Esophagus muscularis mucosa (tissue), 4 donors: ENCODE results near the gene EPHB1. TPM values are rescaled to one million over a fixed set of nuclear protein-coding genes. Genes with fewer than 3 reads are reported as not detected.

Experiments
- DNase-seq: peaks from one replicate; pipeline ENCODE4 v3.0.0-alpha.2; 2017; ENCODE audit errors: extremely low spot score
- H3K27ac ChIP-seq, 4 donors: fragments of 200-600 bp; sonication (generic); replicated peaks in 1 of 4; 1 replicate in 3 of 4; 2 replicates in 1 of 4; pipeline ENCODE4 v1.5.1; 2016 to 2019; ENCODE audit warnings: mild to moderate bottlenecking in 1 of 4
- H3K27me3 ChIP-seq, 4 donors: fragments of 200-600 bp; sonication (generic); one replicate each; pipeline versions ENCODE4 v1.5.1 to v1.6.0; 2016 to 2019
- H3K36me3 ChIP-seq, 4 donors: fragments of 200-600 bp; sonication (generic); one replicate each; pipeline ENCODE4 v1.5.1; 2016 to 2019
- H3K4me1 ChIP-seq, 4 donors: fragments of 200-600 bp; sonication (generic); one replicate each; pipeline ENCODE4 v1.5.1; 2016 to 2019
- H3K4me3 ChIP-seq, 4 donors: fragments of 200-600 bp; sonication (generic); 1 replicate in 2 of 4; 2 replicates in 2 of 4; pipeline ENCODE4 v1.5.1; 2016 to 2019; ENCODE audit warnings: mild to moderate bottlenecking in 4 of 4, moderate library complexity in 1 of 4
- H3K9me3 ChIP-seq, 4 donors: fragments of 200-600 bp; sonication (generic); 1 replicate in 3 of 4; 2 replicates in 1 of 4; pipeline ENCODE4 v1.5.1; 2016 to 2019
- EP300 ChIP-seq: sonication (generic); formaldehyde crosslinking; IDR thresholded peaks from one replicate; pipeline ENCODE4 v1.6.1; 2017; ENCODE audit warnings: antibody characterized with exemption
- POLR2A ChIP-seq: fragments of 450-650 bp; IDR thresholded peaks from one replicate; pipeline ENCODE4 v1.6.1; 2017; ENCODE audit warnings: antibody characterized with exemption, moderate library complexity, mild to moderate bottlenecking, low read depth
- POLR2AphosphoS5 ChIP-seq, 2 donors: sonication (generic); formaldehyde crosslinking; IDR thresholded peaks; one replicate each; pipeline ENCODE4 v1.6.1; 2017; ENCODE audit warnings: antibody characterized with exemption in 2 of 2
- WGBS: methylation state at CpG from one replicate; pipeline ENCODE4 v1.1.5; 2018; 5-methylcytosine and 5-hydroxymethylcytosine counted together
- intact Hi-C: fragments of 100-400 bp; cut with DNase I; formaldehyde crosslinking; loops from one replicate; pipeline ENCODE4 v1.15.1; 2023
- total RNA-seq, 4 donors: library from RNA; depleted of rRNA; stranded (reverse); fragments of >200 nt; gene quantifications; one replicate each; pipeline versions ENCODE4 v1.1.0 to v1.2.1, GENCODE V29; 2016
- TF ChIP-seq, protein P1 (sequence below), 3 experiments: fragments of 200-600 bp in 2 of 3; fragments of 450-650 bp in 1 of 3; sonication (generic) in 2 of 3; IDR thresholded peaks; one replicate each; pipeline ENCODE4 v1.5.1; 2017 to 2019; ENCODE audit warnings: antibody characterized with exemption in 3 of 3, mild to moderate bottlenecking in 2 of 3, moderate library complexity in 1 of 3

Gene EPHB1
- total RNA-seq, 4 donors from 2014 or later, result under 0.01 to 6.1 (median 2.8) TPM

GRCh38 chr3:134887536-134887935 lies 92.5 kb downstream of the EPHB1 start:
- Histone ChIP-seq H3K27me3 (no peaks in the 10 kb centered on the region), H3K9me3 (peaks cover 0 to 14% (median 6%) of the 10 kb centered on the region in 4 donors), H3K27ac (no peak overlapping the region), H3K36me3 (no peaks in the 10 kb centered on the region), H3K4me1 (peaks cover 0 to 5% (median 0%) of the 10 kb centered on the region in 4 donors), H3K4me3 (no peak overlapping the region)
- DNase-seq, result no peak
- intact Hi-C loops, result no loop called here
- TF ChIP-seq POLR2AphosphoS5 (IDR thresholded peaks at IDR 0.05) (no peak), POLR2A (no peak)

- H3K4me1 ChIP-seq, result no peaks in the 10 kb centered on the region
- DNase-seq, result no peak
- TF ChIP-seq, protein P1, sequence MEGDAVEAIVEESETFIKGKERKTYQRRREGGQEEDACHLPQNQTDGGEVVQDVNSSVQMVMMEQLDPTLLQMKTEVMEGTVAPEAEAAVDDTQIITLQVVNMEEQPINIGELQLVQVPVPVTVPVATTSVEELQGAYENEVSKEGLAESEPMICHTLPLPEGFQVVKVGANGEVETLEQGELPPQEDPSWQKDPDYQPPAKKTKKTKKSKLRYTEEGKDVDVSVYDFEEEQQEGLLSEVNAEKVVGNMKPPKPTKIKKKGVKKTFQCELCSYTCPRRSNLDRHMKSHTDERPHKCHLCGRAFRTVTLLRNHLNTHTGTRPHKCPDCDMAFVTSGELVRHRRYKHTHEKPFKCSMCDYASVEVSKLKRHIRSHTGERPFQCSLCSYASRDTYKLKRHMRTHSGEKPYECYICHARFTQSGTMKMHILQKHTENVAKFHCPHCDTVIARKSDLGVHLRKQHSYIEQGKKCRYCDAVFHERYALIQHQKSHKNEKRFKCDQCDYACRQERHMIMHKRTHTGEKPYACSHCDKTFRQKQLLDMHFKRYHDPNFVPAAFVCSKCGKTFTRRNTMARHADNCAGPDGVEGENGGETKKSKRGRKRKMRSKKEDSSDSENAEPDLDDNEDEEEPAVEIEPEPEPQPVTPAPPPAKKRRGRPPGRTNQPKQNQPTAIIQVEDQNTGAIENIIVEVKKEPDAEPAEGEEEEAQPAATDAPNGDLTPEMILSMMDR (IDR thresholded peaks at IDR 0.05), result no peak
- no peak for TF ChIP-seq EP300
- no peak for TF ChIP-seq POLR2A
- TF ChIP-seq POLR2AphosphoS5 (IDR thresholded peaks at IDR 0.05), result no peak
- no peak overlapping the region for H3K4me3 ChIP-seq
- H3K27ac ChIP-seq, result no peak overlapping the region
- H3K9me3 ChIP-seq, result peaks cover 0 to 14% (median 6%) of the 10 kb centered on the region in 4 donors
- H3K36me3 ChIP-seq, result no peaks in the 10 kb centered on the region
- intact Hi-C loops, result no loop called here
- no peaks in the 10 kb centered on the region for H3K27me3 ChIP-seq
- 78% methylated on average over 2 of the region's 2 CpGs for WGBS
These were observed 97.3 kb downstream of the EPHB1 start for GRCh38 chr3:134892326-134892725.

DNA sequence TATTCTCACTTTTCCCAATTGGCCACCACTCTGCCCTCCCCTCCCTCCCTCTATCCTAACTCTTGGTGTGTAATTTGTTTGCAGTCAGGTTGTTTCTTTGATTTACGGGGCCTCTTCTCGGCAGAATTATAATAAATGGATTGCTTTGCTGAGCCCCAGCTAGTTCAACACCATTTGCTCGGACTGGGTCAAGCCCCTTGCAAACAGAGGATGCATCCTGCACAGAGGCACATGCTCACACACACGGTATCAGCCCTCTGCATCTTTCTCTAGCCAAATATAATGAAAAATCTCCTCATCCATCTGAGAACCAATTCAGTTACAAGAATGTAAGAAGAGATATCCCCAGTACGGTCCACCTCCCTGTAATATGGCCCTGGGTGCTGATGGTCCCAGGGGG lies 97.7 kb downstream of the EPHB1 start:
- WGBS, result 63% methylated on average over 5 of the region's 5 CpGs

DNA sequence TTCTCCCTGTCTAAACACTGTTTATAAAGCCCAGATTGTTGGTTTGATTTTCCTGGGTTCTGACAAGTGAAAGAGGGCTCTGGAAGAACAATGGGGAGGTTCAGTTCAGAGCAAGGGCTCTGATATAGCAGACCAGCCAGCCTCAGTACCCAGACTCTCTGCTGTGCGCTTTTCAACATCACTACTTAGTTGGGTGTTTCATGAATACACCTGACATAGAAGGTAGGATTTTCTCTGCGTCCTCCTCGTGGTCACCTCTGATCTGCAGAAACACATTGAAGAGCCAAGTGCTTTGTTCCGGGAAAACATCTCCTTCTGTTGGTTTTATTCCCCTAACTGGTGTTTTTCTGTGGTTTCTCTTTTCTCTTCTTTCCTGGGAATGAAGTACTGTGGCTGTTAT lies 99.5 kb downstream of the EPHB1 start:
- TF ChIP-seq POLR2A (no peak), EP300 (no peak), POLR2AphosphoS5 (IDR thresholded peaks at IDR 0.05) (no peak)
- TF ChIP-seq, protein P1 (IDR thresholded peaks at IDR 0.05), result no peak
- H3K9me3 ChIP-seq, result peaks cover 0 to 14% (median 6%) of the 10 kb centered on the region in 4 donors

More for the DNA sequence above, 97.7 kb downstream of the EPHB1 start:
- H3K9me3 ChIP-seq, result peaks cover 0 to 14% (median 6%) of the 10 kb centered on the region in 4 donors
- H3K27me3 ChIP-seq, result no peaks in the 10 kb centered on the region
- no peaks in the 10 kb centered on the region for H3K4me1 ChIP-seq
- DNase-seq, result no peak
- H3K4me3 ChIP-seq, result no peak overlapping the region
- no peak overlapping the region for H3K27ac ChIP-seq
- intact Hi-C loops, result no loop called here
- TF ChIP-seq, protein P1 (IDR thresholded peaks at IDR 0.05), result no peak
- TF ChIP-seq POLR2AphosphoS5 (IDR thresholded peaks at IDR 0.05), result no peak
- TF ChIP-seq EP300, result no peak
- no peak for TF ChIP-seq POLR2A
- H3K36me3 ChIP-seq, result no peaks in the 10 kb centered on the region

GRCh38 chr3:134895181-134895580 lies 100.1 kb downstream of the EPHB1 start:
- TF ChIP-seq POLR2A (no peak), POLR2AphosphoS5 (IDR thresholded peaks at IDR 0.05) (no peak), EP300 (no peak)
- TF ChIP-seq, protein P1 (IDR thresholded peaks at IDR 0.05), result no peak
- DNase-seq, result no peak
- WGBS, result 73% methylated on average over 2 of the region's 2 CpGs
- H3K9me3 ChIP-seq, result peaks cover 0 to 14% (median 6%) of the 10 kb centered on the region in 4 donors
- H3K27me3 ChIP-seq, result no peaks in the 10 kb centered on the region
- H3K27ac ChIP-seq, result no peak overlapping the region
- no peaks in the 10 kb centered on the region for H3K36me3 ChIP-seq
- intact Hi-C loops, result no loop called here
- no peak overlapping the region for H3K4me3 ChIP-seq
- H3K4me1 ChIP-seq, result no peaks in the 10 kb centered on the region

More for the DNA sequence above, 99.5 kb downstream of the EPHB1 start:
- Histone ChIP-seq H3K4me3 (no peak overlapping the region), H3K27ac (no peak overlapping the region), H3K36me3 (no peaks in the 10 kb centered on the region), H3K27me3 (no peaks in the 10 kb centered on the region), H3K4me1 (no peaks in the 10 kb centered on the region)
- 94% methylated on average over 4 of the region's 4 CpGs for WGBS
- no peak for DNase-seq
- intact Hi-C loops, result no loop called here
